ENCODE data around the gene SLC7A4. TPM values are rescaled to one million over a fixed set of nuclear protein-coding genes. Genes with fewer than 3 reads are reported as not detected.

Gene SLC7A4
- total and polyA plus RNA-seq, 8 donors = 0.14 to 3.0 (median 0.40) TPM

- Histone ChIP-seq H3K9me3 (no peaks in the 10 kb centered on the region), H3K27me3 (peaks cover 4 to 52% of the 10 kb centered on the region in 2 donors), H3K27ac (no peak overlapping the region), H3K4me3 (no peak overlapping the region), H3K4me1 (peaks cover 5 to 6% of the 10 kb centered on the region in 2 donors), H3K36me3 (no peaks in the 10 kb centered on the region)
- intact Hi-C loops (cut with DNase I) = no loop called here
- no peak for TF ChIP-seq CTCF (IDR thresholded peaks at IDR 0.05)
- ATAC-seq (peak; percentile 16), DNase-seq (peak in 1 of 4 donors; percentile 47)
Observed at GRCh38 chr22:21032868-21033688, 717 bp upstream of the SLC7A4 start.

GRCh38 chr22:21031545-21032036 lies 770 bp downstream of the SLC7A4 start:
- Histone ChIP-seq H3K27ac (no peak overlapping the region), H3K9me3 (no peaks in the 10 kb centered on the region), H3K4me3 (no peak overlapping the region), H3K4me1 (peaks cover 5 to 6% of the 10 kb centered on the region in 2 donors), H3K27me3 (peaks cover 4 to 52% of the 10 kb centered on the region in 2 donors), H3K36me3 (no peaks in the 10 kb centered on the region)
- DNase-seq (peak in 1 of 4 donors; percentile 72), ATAC-seq (no peak)
- TF ChIP-seq CTCF (IDR thresholded peaks at IDR 0.05) = no peak
- intact Hi-C loops (cut with DNase I) = no loop called here

GRCh38 chr22:21030621-21031544 lies 1.5 kb downstream of the SLC7A4 start:
- Histone ChIP-seq H3K4me1 (peaks cover 5 to 6% of the 10 kb centered on the region in 2 donors), H3K4me3 (no peak overlapping the region), H3K36me3 (no peaks in the 10 kb centered on the region), H3K27me3 (peaks cover 4 to 52% of the 10 kb centered on the region in 2 donors), H3K9me3 (no peaks in the 10 kb centered on the region), H3K27ac (no peak overlapping the region)
- ATAC-seq (no peak), DNase-seq (peak in 1 of 4 donors; percentile 66)
- intact Hi-C loops (cut with DNase I) = no loop called here
- TF ChIP-seq CTCF (IDR thresholded peaks at IDR 0.05) = no peak

- Histone ChIP-seq H3K27me3 (peaks cover 4 to 52% of the 10 kb centered on the region in 2 donors), H3K4me1 (peaks cover 5 to 6% of the 10 kb centered on the region in 2 donors), H3K9me3 (no peaks in the 10 kb centered on the region), H3K27ac (no peak overlapping the region), H3K4me3 (no peak overlapping the region), H3K36me3 (no peaks in the 10 kb centered on the region)
- intact Hi-C loops (cut with DNase I) = no loop called here
- peak in 1 of 4 donors; percentile 65 for DNase-seq
- no peak for TF ChIP-seq CTCF (IDR thresholded peaks at IDR 0.05)
- no peak for ATAC-seq
Observed at GRCh38 chr22:21030032-21030431, 2.3 kb downstream of the SLC7A4 start.
